Thoracic aorta (tissue), 2 donors: ENCODE results near the gene VWC2. TPM values are rescaled to one million over a fixed set of nuclear protein-coding genes. Genes with fewer than 3 reads are reported as not detected.
"Not testable (repeated sequence)": the region's sequence is repeated elsewhere in the genome, so short reads cannot be mapped to it uniquely, and the experiment has no call there.

Experiments
- ATAC-seq: fragments of 150-250 bp; one replicate; pipeline ENCODE4 v1.8.0; 2017; ENCODE audit warnings: low read depth; ENCODE audit not compliant: insufficient number of reproducible peaks, low FRiP score
- DNase-seq: peaks from one replicate; pipeline ENCODE4 v3.0.0-alpha.2; 2020; ENCODE audit warnings: low spot score
- H3K27ac ChIP-seq, 2 donors: fragments of 200-600 bp; sonication (generic); 1 replicate in 1 of 2; 2 replicates in 1 of 2; pipeline ENCODE4 v1.5.1; 2016; ENCODE audit warnings: mild to moderate bottlenecking in 2 of 2, moderate library complexity in 2 of 2
- H3K27me3 ChIP-seq: fragments of 200-600 bp; sonication (generic); replicated peaks from 2 replicates; pipeline ENCODE4 v1.6.0; 2016; ENCODE audit warnings: mild to moderate bottlenecking; ENCODE audit not compliant: insufficient read depth
- H3K36me3 ChIP-seq: fragments of 200-600 bp; sonication (generic); one replicate; pipeline ENCODE4 v1.5.1; 2016
- H3K4me1 ChIP-seq, 2 donors: fragments of 200-600 bp; sonication (generic); 1 replicate in 1 of 2; 2 replicates in 1 of 2; pipeline versions ENCODE4 v1.5.1 to v1.6.0; 2016; ENCODE audit warnings: low read depth in 2 of 2, mild to moderate bottlenecking in 1 of 2; ENCODE audit not compliant: control insufficient read depth in 1 of 2
- H3K4me3 ChIP-seq: fragments of 200-600 bp; sonication (generic); 2 replicates; pipeline ENCODE4 v1.5.1; 2016; ENCODE audit warnings: mild to moderate bottlenecking
- H3K9me3 ChIP-seq: fragments of 200-600 bp; sonication (generic); 2 replicates; pipeline ENCODE4 v1.5.1; 2016
- CTCF ChIP-seq: fragments of 200-600 bp; sonication (generic); IDR thresholded peaks from one replicate; pipeline ENCODE4 v1.5.1; 2019; ENCODE audit warnings: antibody characterized with exemption
- total RNA-seq, 2 donors: library from RNA; depleted of rRNA; stranded (reverse); fragments of >200 nt; gene quantifications; one replicate each; pipeline versions ENCODE4 v1.1.0 to v1.2.3, GENCODE V29; 2016

Gene VWC2
- total RNA-seq, 2 donors from 2014 or later, result 0.14 TPM; not detected in 1

- Histone ChIP-seq H3K4me1 (no peaks in the 10 kb centered on the region), H3K27me3 (no peaks in the 10 kb centered on the region), H3K36me3 (no peaks in the 10 kb centered on the region), H3K9me3 (no peaks in the 10 kb centered on the region), H3K27ac (no peak overlapping the region), H3K4me3 (no peak overlapping the region)
- DNase-seq (no peak), ATAC-seq (no peak)
- no peak for TF ChIP-seq CTCF
Observed at GRCh38 chr7:49848211-49848841, 74.9 kb downstream of the VWC2 start.

- no peaks in the 10 kb centered on the region for H3K9me3 ChIP-seq
- H3K36me3 ChIP-seq, result no peaks in the 10 kb centered on the region
- H3K27me3 ChIP-seq, result no peaks in the 10 kb centered on the region
- DNase-seq, result no peak
- no peaks in the 10 kb centered on the region for H3K4me1 ChIP-seq
- H3K4me3 ChIP-seq, result no peak overlapping the region
- H3K27ac ChIP-seq, result no peak overlapping the region
- TF ChIP-seq CTCF, result no peak
- ATAC-seq, result no peak
Observed at GRCh38 chr7:49850921-49851613, 77.6 kb downstream of the VWC2 start.

GRCh38 chr7:49851614-49851934, 78.1 kb downstream of the VWC2 start:
- not testable (repeated sequence) for H3K27me3 ChIP-seq, H3K36me3 ChIP-seq, H3K4me1 ChIP-seq, H3K27ac ChIP-seq, ATAC-seq, H3K4me3 ChIP-seq, H3K9me3 ChIP-seq, DNase-seq

GRCh38 chr7:49852619-49853462, 79.4 kb downstream of the VWC2 start:
- Histone ChIP-seq H3K27ac (no peak overlapping the region), H3K4me1 (no peaks in the 10 kb centered on the region), H3K9me3 (no peaks in the 10 kb centered on the region), H3K36me3 (no peaks in the 10 kb centered on the region), H3K4me3 (no peak overlapping the region), H3K27me3 (no peaks in the 10 kb centered on the region)
- ATAC-seq (no peak), DNase-seq (no peak)
- TF ChIP-seq CTCF, result peak; percentile 49

GRCh38 chr7:49855281-49855980, 82.0 kb downstream of the VWC2 start:
- Histone ChIP-seq H3K27ac (no peak overlapping the region), H3K4me1 (no peaks in the 10 kb centered on the region), H3K9me3 (no peaks in the 10 kb centered on the region), H3K36me3 (no peaks in the 10 kb centered on the region), H3K4me3 (no peak overlapping the region), H3K27me3 (no peaks in the 10 kb centered on the region)
- no peak for DNase-seq
- ATAC-seq, result no peak
- TF ChIP-seq CTCF, result no peak
